T-helper 2 cell treated with Interferon-gamma antibody and Interleukin-4, amounts not matched to agents 100 ng/mL and 5 ng/mL, for 36 hours (primary cell): ENCODE measurements around the gene ATXN7L1. TPM values are rescaled to one million over a fixed set of nuclear protein-coding genes. Genes with fewer than 3 reads are reported as not detected.

ENCODE experiments used
- intact Hi-C: fragments of 100-400 bp; cut with micrococcal nuclease; formaldehyde crosslinking; loops from one replicate; pipeline ENCODE4 v1.15.1; 2023
- total RNA-seq: library from RNA; stranded (reverse); gene quantifications from 2 replicates; pipeline ENCODE4 v1.2.3, GENCODE V29; 2022

ATXN7L1 gene
- total RNA-seq, 1 donor from 2014 or later = 21.6 TPM

- intact Hi-C loops = no loop called here
Observed at GRCh38 chr7:105635197-105635596, 241.2 kb downstream of the ATXN7L1 start.

GRCh38 chr7:105625986-105626385 lies 250.4 kb downstream of the ATXN7L1 start:
- intact Hi-C loops = no loop called here

- intact Hi-C loops = no loop called here
Observed at GRCh38 chr7:105623906-105624305, 252.5 kb downstream of the ATXN7L1 start.

- intact Hi-C loops = no loop called here
Observed at GRCh38 chr7:105623378-105623777, 253.0 kb downstream of the ATXN7L1 start.

- intact Hi-C loops = no loop called here
Observed at GRCh38 chr7:105622106-105622731, 254.2 kb downstream of the ATXN7L1 start.

- intact Hi-C loops = no loop called here
Observed at GRCh38 chr7:105621617-105622016, 254.8 kb downstream of the ATXN7L1 start.

- intact Hi-C loops = no loop called here
Observed at GRCh38 chr7:105621176-105621575, 255.2 kb downstream of the ATXN7L1 start.

GRCh38 chr7:105619590-105619989 lies 256.8 kb downstream of the ATXN7L1 start:
- intact Hi-C loops = no loop called here

GRCh38 chr7:105618016-105618296 lies 258.4 kb downstream of the ATXN7L1 start:
- intact Hi-C loops = no loop called here

GRCh38 chr7:105617280-105618015 lies 259.0 kb downstream of the ATXN7L1 start:
- intact Hi-C loops = no loop called here

GRCh38 chr7:105614341-105614840 lies 262.0 kb downstream of the ATXN7L1 start:
- intact Hi-C loops = no loop called here

- intact Hi-C loops = no loop called here
Observed at GRCh38 chr7:105613611-105614330, 262.6 kb downstream of the ATXN7L1 start.

GRCh38 chr7:105612806-105613205 lies 263.6 kb downstream of the ATXN7L1 start:
- intact Hi-C loops = no loop called here

- intact Hi-C loops = no loop called here
Observed at GRCh38 chr7:105611856-105612775, 264.3 kb downstream of the ATXN7L1 start.

- intact Hi-C loops = no loop called here
Observed at GRCh38 chr7:105610165-105610930, 266.1 kb downstream of the ATXN7L1 start.

- intact Hi-C loops = no loop called here
Observed at GRCh38 chr7:105602325-105603305, 273.8 kb downstream of the ATXN7L1 start.

GRCh38 chr7:105600720-105601550 lies 275.5 kb downstream of the ATXN7L1 start:
- intact Hi-C loops = no loop called here

- intact Hi-C loops = no loop called here
Observed at GRCh38 chr7:105599551-105599950, 276.8 kb downstream of the ATXN7L1 start.
